Suppressor macrophage treated with lipopolysaccharide for 1 hour (primary cell): ENCODE results near the gene CUEDC2.
A peak's percentile ranks its signal among the peaks of the same experiment; 100 is the strongest.

Experiments
- DNase-seq, 3 donors: peaks; one replicate each; pipeline ENCODE4 v3.0.0-alpha.2; 2020 to 2022

CUEDC2 gene

DNA sequence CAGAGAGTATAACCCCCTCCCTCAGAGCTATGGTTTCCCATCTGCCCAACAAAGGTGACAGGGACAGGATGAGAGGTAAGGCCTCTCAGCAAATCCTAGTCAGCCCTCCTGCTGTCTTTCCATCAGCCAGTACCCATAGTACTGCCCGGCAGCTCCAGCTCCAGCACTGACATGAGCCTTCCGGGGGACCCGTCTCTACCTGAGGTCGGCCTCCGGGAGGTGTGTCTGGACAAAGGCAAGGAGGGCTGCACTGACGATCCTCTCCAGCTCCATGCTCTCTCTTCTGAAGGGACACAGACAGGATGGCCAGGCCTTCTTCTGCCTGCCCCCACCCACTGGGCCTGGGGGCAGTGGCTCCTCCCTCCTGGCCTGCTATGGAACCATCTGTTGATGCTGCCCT, 7.5 kb downstream of the CUEDC2 start:
- DNase-seq, result no peak

DNA sequence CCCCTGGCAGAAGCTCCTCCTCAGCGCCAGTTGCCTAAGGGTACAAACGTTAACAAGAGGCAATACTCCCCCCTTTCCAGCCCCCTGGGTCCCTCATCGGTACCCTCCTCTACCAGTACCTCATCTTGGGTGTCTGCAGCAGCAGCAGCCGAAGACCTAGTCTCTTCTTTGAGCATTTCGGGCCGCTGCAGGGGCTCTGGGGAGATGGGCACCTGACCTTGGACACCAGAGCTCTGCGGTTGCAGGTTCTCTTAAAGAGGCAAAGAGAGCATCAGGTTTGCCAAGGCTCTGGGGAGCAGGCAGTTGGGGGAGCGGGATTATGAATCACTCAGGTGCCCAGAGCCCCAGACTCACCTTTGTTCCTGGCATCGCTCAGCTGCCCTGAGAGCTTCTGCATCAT, 8.2 kb downstream of the CUEDC2 start:
- no peak for DNase-seq

DNA sequence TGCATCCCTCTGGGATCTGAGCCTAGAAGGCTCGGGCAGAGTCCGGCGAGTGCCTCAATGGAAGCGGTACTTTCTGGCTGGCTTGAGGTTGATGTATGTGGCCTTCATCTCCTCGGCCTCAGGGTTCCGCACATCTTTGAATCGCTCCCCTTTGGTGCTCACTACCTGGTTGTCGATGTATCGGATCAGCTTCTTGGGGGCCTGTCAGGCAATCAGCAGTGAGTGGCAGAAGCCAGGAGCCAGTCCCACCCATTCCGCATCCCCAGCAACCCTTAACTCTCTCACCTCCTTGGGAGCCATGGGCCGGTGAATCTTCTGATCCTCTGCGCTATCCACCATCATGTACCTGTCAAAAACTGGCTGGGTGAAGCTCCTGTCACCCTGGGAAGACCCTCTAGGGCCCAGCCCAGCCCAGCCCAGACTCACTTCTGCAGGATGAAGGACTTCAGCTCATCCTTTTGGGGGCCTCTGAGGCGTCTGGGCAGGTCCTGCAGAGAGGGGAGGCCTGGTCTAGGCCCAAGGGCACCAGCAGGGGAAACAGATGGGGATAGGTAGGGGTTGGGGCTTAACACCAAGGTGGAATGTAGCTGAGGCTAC, 8.9 kb downstream of the CUEDC2 start:
- no peak for DNase-seq

DNA sequence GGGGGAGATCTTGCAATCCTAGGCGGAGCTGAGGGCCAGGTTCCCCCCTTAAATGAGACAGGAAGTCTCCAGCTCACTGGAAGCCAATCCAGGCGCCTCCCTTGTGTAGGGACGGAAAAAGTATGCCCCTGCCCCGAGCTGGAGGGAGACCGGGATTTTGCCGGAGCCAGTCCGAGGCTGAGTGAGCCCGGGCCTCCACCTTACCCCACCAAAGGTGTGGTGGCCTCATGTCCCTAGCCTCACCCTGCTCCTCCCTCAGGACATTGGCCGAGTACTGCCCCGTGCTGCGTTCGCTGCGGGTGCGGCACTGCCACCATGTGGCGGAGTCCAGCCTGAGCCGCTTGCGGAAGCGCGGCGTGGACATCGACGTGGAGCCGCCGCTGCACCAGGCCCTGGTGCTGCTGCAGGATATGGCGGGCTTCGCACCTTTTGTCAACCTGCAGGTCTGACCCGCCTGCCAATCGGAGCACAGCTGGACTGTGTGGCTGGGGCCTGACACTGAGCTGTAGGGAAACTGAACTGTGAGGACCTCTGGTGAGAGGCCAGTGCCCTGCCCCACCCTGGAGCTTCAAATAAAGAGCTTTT, 9.7 kb downstream of the CUEDC2 start:
- DNase-seq, result peak; percentile 87 to 93 (median 92)

DNA sequence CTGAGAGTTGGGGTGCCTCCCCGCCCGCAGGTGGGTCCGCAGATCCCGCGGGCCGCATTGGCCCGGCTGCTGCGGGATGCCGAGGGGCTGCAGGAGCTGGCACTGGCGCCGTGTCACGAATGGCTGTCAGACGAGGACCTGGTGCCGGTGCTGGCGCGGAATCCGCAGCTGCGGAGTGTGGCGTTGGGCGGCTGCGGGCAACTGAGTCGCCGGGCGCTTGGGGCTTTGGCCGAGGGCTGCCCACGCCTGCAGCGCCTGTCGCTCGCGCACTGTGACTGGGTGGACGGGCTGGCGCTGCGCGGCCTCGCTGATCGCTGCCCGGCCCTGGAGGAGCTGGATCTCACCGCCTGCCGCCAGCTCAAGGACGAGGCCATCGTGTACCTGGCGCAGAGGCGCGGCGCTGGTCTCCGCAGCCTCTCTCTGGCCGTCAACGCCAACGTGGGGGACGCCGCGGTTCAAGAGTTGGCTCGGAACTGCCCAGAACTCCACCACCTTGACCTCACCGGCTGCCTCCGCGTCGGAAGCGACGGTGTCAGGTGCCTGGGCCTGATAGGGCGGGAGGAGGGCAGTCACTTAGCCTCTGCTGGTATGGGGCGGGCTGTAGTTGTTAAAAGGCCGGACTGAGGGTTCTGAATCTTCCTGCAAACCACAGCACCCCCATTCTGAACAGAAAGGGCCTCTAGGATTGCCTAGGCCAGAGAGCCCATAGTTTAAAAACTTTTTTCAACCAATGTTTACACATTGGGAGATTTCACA, 10.4 kb downstream of the CUEDC2 start:
- peak in 2 of 3 donors; percentile 58 to 73 for DNase-seq

DNA sequence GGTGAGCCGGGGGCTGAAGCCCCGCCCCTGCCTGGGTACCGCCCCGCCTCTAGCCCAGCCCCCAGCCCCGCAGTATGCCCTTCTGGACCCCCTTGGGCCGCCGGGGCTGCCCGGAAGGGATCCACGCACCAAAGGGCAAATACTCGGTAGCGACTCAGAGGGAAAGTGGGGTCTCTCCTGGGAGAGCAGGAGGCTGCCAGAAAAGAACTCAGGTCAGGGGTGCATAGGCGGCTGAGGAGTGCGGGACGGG, 10.9 kb downstream of the CUEDC2 start:
- no peak for DNase-seq

DNA sequence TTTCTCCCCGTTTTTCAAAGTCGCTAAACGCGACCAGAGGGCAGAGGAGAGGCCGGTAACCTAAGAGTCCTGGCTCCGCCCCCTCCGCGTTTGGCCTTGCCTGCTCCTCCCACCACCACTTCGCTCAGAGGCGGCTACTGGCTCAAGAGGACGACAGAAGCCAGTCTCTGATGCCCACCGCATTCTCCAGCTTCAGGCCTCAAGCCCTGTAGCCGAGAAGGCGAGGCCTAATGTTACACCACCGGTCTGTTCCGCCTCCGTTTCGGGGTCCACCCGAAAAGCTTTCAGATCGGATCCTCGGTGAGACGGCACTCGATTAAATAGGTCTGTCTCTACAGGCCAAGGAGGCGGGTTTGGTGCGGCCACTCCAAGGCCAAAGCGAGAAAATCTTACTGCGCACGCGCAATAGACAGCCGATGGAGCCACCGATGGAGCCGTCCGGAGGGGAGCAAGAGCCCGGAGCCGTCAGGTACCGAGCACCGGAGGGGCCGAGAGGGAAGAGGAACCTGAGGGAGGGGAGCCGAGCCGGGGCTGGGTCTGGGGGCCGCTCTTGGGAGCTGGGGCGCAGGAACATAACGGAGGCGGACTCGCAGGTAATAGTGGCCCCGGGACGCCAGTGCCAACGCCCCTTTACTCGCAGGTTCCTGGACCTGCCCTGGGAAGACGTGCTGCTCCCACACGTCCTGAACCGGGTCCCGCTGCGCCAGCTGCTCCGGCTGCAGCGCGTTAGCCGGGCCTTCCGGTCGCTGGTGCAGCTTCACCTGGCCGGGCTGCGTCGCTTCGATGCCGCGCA, 11.5 kb downstream of the CUEDC2 start, which contains the start of gene FBXL15:
TSS of gene FBXL15 (plus strand) at position 123 of the 793 bp plus-strand sequence. CDS start at position 417, 294 bp downstream.
- DNase-seq, result peak; percentile 98 to 100 (median 99)

DNA sequence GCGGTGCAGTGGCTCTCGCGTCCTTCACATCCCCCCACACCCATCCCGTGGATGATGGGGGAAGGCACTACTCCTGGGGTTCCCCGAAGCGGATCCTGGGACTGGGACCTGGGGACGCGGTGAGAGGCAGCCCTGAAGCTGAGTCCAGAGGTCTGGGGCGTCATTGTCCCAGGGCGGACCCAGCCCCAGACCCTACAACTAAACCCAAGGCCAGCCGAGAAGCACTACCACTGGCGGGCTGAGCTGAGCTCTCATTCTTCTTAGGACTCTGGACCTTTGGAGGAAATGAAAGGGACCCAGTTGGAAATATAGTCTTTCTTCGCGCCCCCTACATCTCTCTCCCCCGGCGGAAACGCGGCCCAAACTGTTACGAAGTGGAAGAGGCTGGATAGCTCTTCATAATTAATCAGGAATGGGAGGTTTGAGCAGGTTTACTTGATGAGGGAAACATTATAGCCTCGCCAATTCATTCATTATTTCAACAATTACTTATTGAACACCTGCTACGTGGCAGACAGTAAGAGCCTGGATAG, 12.1 kb downstream of the CUEDC2 start:
- no peak for DNase-seq

DNA sequence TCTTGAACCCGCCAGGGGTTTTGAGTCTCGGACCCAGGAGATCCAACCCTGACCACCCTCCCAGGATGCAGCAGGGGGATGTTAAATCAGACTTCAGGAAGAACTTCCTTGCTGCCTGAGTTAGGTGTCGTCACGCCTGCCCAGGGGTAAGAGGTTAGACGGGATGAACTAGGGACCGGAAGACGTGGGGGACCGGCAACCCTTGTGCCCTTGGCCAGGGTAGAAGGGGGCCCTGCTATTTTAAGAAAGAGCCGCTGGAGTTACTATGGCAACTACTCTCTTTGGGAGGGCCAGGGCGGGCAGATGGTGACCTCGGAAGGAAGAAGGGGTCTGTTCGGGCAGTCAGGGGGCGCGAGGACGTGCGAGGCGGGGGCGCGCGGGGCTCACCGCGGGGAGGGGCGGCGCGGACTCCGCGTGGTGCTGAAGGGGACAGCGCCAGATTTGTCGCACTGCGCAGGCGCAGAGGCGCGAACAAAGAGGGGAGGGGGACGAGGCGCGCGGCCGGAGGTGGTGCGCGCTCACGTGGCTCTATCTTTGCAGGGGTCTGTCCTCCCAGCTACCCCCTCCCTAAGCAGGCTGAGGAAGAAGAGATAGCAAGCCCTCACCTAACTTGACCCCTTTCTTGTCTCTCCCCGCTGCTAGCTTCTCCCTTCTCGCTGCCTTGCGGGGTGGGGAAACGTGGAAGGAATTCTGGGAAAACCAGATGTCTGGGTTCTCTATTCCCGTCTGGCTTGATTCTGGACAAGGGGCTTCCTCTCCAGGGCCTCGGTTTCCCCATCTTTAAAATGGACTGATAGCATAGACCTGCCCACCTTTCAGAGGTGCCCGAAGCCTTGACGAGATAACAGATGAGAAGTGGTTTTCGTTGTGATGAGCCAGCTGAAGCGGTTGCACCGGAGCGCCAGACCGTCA, 12.8 kb downstream of the CUEDC2 start:
- DNase-seq, result peak in 2 of 3 donors; percentile 53 to 68

DNA sequence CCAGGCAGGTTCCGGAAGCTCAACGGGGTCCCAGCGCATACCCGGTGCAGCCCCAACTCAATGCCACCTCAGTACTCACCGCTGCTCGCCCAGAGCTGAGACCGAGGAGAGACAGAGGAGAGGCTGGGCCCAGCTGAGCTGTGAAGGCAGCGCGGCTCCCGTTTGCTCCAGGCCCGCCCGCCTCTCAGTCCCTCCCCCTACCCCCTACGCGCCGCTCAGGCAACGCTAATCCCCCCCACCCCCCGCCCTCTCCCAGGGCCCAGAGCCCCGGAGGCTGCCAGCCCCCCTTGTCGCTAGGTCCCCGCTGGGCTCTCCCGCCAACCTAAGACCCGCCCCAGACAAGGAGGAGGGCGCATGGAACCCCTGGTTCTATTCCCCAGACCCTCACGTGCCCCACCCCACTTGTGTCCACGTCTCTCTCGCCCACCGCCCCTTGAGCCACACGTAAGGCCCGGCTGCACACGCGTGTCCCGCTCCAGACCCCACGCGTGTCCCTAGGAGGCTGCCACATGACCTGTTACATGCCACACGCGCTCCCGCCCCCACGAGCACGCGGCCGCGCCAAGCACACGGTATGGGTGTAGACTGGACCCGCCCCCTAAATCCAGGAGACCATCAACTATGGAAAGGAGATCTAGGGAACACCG, 13.6 kb downstream of the CUEDC2 start, which contains the start of gene PSD:
TSS of gene PSD (minus strand) at position 164 of the 647 bp plus-strand sequence. CDS start 1,747 bp downstream, outside the sequence.
- DNase-seq, result no peak

DNA sequence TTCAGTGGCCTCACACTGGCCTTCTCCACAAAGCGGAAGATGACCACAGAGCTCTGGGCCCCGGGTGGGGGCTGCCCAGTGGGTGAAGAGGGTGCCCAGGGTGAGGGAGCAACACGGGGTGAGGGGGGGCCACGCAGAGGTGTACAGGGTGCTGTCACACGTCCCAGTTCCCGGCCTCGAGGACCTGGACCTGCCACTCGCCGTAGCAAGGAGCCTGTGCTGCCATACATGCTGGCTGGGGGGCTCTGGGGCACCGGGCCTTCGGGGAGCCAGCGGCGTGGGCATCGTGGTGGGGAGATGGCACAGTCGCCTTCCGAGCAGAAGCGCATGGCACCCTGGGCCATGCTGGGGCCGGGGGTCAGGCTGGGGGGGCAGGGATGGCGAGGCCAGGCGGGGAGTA, 15.7 kb downstream of the CUEDC2 start:
- no peak for DNase-seq

DNA sequence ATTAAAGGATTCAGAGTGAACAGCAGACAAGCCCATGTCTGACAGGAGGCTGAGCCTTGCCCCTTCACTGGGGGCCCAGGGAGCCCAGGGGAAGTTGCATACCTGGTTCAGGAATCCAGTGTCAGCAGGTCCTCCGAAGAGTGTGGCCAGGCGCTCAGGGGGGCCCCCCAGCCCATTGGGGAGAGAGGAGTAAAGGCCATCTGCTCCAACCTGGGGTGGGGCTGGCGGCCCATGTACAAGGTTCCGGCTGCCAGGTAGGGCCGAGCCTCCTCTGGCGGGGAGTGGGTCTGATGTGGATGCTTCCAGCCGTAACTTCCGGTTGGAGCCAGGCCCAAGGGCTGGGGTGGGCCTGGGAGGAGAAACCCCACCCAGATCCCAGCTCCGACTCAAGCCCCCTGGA, 16.1 kb downstream of the CUEDC2 start:
- no peak for DNase-seq

DNA sequence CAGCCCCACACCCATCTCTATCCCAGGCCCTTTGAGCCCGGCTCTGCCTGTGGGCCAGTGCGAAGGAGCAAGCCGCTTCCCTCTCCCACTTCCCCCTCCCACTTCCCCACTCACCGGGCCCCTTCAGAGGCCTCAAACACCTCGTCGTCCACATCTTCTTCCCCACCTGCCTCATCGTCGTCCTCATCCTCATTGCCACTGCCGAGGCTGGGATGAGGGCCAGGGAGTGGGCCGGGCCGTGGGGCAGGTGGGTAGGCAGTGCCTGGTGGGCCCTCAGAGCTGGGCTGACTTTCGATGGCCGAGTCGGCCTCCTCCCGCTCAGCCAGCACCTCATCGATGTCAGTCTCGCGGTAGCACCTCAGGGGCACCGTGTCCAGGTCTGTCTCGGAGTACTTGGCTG, 17.6 kb downstream of the CUEDC2 start:
- DNase-seq, result no peak

DNA sequence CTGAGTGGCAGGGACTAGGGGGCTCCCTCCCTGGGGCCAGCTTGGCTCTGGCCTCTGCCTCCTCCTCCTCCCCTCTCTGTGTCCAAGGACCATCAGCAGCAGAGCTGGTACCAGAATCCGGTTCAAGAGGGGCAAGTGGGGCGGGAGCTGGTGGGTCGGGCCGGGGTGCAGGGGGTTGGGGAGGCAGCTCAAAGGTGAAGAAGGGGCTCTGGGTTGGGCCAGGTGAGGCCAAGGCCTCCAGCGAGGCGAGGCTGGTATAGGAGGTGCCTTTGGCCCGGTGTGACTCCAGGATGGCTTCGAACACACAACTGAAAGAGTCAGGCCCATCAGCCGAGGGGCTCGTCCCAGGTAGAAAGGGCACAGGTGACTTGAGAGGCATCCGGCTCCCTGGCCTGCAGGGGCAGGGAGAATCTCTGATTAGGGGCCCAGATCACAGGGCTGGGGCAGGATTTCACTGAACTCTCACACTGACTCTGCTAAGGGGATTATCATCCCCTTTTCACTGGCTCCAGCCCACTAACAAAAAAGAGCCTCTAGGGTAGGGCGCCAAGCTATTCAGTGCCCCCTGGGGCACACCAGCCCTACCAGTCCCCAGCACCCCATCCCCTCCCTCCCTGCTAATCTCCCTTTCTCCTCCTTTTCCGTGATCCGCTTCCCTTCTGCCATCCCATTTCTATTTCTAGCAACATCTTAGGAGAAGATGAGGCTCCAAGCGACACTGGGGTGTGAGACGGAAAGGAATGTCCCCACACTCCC, 18.4 kb downstream of the CUEDC2 start:
- DNase-seq, result no peak

DNA sequence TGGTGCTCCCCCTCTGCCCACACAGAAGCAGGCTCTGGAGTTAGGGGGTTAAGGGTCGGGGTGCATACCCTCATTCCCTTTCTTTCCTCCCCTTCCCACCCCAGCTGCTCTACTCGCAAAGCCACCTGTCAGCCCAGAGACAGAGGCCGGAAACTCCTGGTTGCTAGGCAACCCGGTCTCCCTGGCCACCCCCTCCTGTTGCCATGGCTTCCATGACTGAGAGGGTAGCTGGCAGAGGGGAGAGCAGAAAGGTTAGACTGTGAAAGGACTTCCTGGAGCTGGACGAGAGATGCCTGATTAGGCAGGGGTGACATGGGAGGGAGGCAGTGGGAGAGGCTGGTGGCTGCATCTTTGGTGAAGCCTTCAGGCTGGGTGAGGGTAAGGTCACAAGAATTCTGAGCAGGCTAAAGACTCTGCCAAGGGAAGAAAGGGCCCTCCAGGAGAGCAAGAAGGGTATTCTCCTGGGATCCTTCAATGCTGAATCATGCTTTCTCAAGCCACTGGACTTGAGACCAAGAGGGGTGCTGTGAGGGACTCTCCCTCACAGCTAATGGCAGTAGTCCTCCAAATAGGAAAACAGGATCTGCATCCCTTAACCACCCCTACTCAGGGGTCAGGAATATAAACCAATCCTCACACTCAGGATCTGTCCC, 19.2 kb downstream of the CUEDC2 start:
- DNase-seq, result no peak

DNA sequence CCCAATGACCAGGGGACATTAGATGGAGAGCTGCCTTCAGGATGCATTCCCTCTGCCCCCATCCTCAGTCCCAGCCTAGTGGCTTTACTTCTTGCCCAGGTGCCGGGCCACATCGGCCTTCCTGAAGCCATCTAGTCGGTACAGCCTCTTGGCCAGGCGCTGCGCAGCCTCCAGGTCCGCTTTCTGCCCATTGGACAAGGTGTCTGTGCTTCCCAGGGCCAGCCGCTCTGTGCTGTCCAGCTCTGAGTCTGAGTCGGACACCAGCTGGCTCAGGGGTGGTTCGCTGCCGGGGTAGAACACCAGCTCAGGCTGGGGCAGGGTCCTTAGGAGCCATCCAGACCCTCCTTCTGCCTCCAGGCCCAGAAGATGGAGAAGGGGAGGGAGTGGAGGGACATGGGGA, 20.1 kb downstream of the CUEDC2 start:
- DNase-seq, result no peak

DNA sequence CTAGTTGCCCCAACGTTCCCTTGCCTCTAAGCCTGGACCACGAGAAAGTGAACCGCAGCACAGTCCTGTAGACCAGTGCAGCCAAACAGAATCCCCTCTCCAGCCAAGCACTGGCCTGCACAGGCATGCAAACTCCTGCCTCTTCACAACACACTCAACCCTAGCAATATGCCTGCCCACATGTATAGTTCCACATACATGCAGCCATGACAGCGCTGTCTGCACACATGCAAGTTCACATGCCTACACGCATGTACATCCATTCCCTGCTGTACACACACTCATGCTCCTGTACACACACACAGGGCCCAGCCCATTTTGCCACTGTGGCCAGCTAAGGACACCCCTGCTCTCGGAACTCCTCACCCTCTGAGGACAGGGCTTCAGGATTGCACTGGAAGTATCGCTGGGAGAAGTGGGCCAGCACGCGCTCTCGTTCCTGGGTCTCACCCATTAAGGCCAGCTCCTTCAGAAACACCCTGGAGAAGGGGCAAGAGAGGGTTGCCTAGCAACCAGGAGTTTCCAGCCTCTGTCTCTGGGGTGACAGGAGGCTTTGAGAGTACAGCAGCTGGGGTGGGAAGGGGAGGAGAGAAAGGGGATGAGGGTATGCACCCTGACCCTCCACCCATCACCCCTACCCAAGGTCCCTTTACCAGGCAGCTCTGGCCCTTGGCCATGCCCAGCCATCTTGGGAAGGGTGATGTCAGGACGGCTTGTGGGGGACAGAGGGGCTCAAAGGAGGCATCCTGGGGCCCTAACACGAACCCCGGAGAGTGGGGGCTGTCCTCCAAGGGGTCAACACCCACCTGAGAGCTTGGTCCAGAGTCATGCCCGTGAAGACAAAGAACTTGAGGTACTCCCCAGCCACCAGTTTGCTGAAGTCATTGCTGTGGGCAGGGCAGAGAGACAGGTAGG, 20.8 kb downstream of the CUEDC2 start:
- DNase-seq, result no peak

DNA sequence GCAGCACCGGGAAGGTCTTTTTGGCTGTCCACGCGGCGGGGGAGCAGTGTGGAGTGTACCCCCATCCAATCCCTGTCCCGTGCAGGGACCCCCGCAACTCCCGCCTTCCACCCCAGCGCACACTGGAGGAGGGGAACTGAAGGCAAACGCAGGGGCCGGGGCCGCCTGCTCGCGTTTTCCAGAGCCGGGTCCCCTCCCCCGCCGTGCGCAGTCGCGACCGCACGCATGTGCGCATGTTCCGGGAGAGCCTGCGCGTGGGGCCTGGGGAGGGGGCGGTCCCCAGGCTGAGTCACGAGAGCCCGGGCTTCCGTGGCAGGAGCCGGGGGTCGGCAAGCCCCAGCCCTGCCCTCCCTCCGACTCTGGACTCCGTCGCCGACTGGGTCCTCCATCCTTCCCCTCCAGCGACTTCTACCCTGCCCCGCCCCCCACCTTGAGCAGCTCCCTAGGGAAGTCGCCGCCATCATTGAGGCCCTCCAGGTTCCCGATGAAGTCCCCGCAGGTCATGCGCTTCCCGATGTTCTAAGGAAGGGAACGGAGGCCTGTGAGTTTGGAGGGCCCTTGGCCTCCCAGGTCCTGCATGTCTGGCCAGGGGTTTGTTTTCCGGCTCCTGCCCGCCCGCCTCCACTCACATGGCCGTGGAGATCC, 21.8 kb downstream of the CUEDC2 start:
- no peak for DNase-seq
